ENCODE measurements around the gene CHAF1A.

The CHAF1A gene

DNA sequence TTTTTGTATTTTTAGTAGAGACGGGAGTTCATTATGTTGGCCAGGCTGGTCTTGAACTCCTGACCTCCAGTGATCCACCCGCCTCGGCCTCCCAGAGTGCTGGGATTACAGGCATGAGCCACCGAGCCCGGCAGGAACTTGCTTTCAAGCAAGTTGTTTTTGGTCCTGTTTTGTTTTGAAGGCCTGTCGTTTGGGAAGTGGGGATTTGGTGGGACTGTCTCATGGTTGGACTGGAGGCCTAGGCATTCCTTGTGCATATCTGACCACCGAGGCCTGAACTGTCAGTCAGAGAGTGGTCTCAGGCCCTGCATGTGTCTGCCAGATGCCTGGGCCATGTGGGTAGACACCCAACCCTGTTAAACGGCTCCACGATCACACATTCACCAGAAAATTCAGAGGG lies 28.9 kb downstream of the CHAF1A start:
- TF ChIP-seq GLI4 (tag by site-specific recombination; IDR thresholded peaks at IDR 0.05) (no peak), RBAK (tag by site-specific recombination; IDR thresholded peaks at IDR 0.05) (no peak), ZSCAN23 (tag by site-specific recombination; IDR thresholded peaks at IDR 0.05) (no peak), SCRT2 (tag by site-specific recombination; IDR thresholded peaks at IDR 0.05) (no peak), ZNF514 (tag by site-specific recombination; IDR thresholded peaks at IDR 0.05) (no peak), ZNF629 (tag by site-specific recombination; IDR thresholded peaks at IDR 0.05) (no peak)
- H3K9me3 ChIP-seq (ENCODE audit: control insufficient read depth, insufficient read depth, low read depth, low read length): no peaks in the 10 kb centered on the region
- POLR2A ChIA-PET: no interaction called here
- no peak overlapping the region for H3K4me3 ChIP-seq (ENCODE audit: low read depth, low read length)
- CTCF ChIA-PET: no interaction called here
- H3K27ac ChIP-seq (ENCODE audit: extremely low read depth, low read depth, low read length): no peak overlapping the region
- H3K4me1 ChIP-seq (ENCODE audit: control insufficient read depth, insufficient read depth, low read length): no peaks in the 10 kb centered on the region
- H3K36me3 ChIP-seq (ENCODE audit: control insufficient read depth in 2 of 2, insufficient read depth in 1 of 2, low read length in 2 of 2): peaks cover 57 to 85% of the 10 kb centered on the region in 2 experiments; a peak in 2 of 3 replicates

GRCh38 chr19:4431808-4432674 lies 29.6 kb downstream of the CHAF1A start:
- Histone ChIP-seq H3K27ac (ENCODE audit: extremely low read depth, low read depth, low read length) (no peak overlapping the region), H3K4me1 (ENCODE audit: control insufficient read depth, insufficient read depth, low read length) (no peaks in the 10 kb centered on the region), H3K9me3 (ENCODE audit: control insufficient read depth, insufficient read depth, low read depth, low read length) (no peaks in the 10 kb centered on the region), H3K36me3 (ENCODE audit: control insufficient read depth in 2 of 2, insufficient read depth in 1 of 2, low read length in 2 of 2) (peaks cover 54 to 87% of the 10 kb centered on the region in 2 experiments; a peak in 2 of 3 replicates), H3K4me3 (ENCODE audit: low read depth, low read length) (no peak overlapping the region)
- ChIA-PET CTCF (interaction anchor here (0.6 kb wide), 1 partner anchor 56 kb away, joined by 3 read pairs; no protein-coding TSS in a partner anchor), POLR2A (no interaction called here)
- no peak for TF ChIP-seq ZNF843 (tag by site-specific recombination; IDR thresholded peaks at IDR 0.05)
- TF ChIP-seq ZNF112 (tag by site-specific recombination; IDR thresholded peaks at IDR 0.05): no peak
- peak; percentile 63 for TF ChIP-seq SCRT2 (tag by site-specific recombination; IDR thresholded peaks at IDR 0.05)
- peak; percentile 72 for TF ChIP-seq EGR2 (tag by site-specific recombination; IDR thresholded peaks at IDR 0.05; ENCODE audit: low read depth)
- TF ChIP-seq ZNF202 (tag by site-specific recombination; IDR thresholded peaks at IDR 0.05; ENCODE audit: borderline replicate concordance): no peak
- no peak for TF ChIP-seq ZBTB20 (tag by site-specific recombination; IDR thresholded peaks at IDR 0.05)
- TF ChIP-seq SP3 (tag by site-specific recombination; IDR thresholded peaks at IDR 0.05): no peak
- peak; percentile 74 for TF ChIP-seq ZFHX2 (tag by site-specific recombination; conservative IDR thresholded peaks at IDR 0.05)
- no peak for TF ChIP-seq ZNF302 (tag by site-specific recombination; IDR thresholded peaks at IDR 0.05; ENCODE audit: low read depth)
- no peak for TF ChIP-seq BCL11B (tag by site-specific recombination; IDR thresholded peaks at IDR 0.05; ENCODE audit: low read depth)
- no peak for TF ChIP-seq ZNF221 (tag by site-specific recombination; IDR thresholded peaks at IDR 0.05; ENCODE audit: borderline replicate concordance)

DNA sequence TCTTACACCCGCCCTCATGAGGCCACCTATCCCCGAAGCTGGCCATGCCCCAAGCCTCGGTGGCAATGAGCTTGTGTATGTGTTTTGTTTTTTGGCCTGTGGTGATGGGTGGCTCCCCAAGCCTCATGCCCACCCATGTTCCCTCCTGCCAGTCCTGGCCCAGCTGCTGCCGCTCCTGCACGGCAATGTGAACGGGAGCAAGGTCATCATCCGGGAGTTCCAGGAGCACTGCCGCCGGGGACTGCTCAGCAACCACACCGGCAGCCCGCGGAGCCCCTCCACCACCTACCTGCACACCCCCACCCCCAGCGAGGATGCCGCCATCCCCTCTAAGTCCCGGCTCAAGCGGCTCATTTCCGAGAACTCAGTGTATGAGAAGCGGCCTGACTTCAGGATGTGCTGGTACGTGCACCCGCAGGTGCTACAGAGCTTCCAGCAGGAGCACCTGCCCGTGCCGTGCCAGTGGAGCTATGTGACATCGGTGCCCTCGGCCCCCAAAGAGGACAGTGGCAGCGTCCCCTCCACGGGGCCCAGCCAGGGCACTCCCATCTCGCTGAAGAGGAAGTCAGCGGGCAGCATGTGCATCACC lies 30.6 kb downstream of the CHAF1A start:
- H3K4me3 ChIP-seq (ENCODE audit: low read depth, low read length): no peak overlapping the region
- H3K27ac ChIP-seq (ENCODE audit: extremely low read depth, low read depth, low read length): no peak overlapping the region
- POLR2A ChIA-PET: no interaction called here
- TF ChIP-seq ZNF501 (tag by site-specific recombination; IDR thresholded peaks at IDR 0.05) (no peak), ZNF555 (tag by site-specific recombination; conservative IDR thresholded peaks at IDR 0.05) (no peak), ZNF837 (tag by site-specific recombination; IDR thresholded peaks at IDR 0.05) (no peak), ZSCAN30 (tag by site-specific recombination; IDR thresholded peaks at IDR 0.05) (no peak), ZNF544 (tag by site-specific recombination; IDR thresholded peaks at IDR 0.05) (no peak)
- no peaks in the 10 kb centered on the region for H3K9me3 ChIP-seq (ENCODE audit: control insufficient read depth, insufficient read depth, low read depth, low read length)
- no peaks in the 10 kb centered on the region for H3K4me1 ChIP-seq (ENCODE audit: control insufficient read depth, insufficient read depth, low read length)
- peaks cover 59 to 94% of the 10 kb centered on the region in 2 experiments; a peak in 2 of 3 replicates for H3K36me3 ChIP-seq (ENCODE audit: control insufficient read depth in 2 of 2, insufficient read depth in 1 of 2, low read length in 2 of 2)
- CTCF ChIA-PET: no interaction called here

Data from HEK293 (cell line).